Measurements from ENCODE around the gene ART5. TPM values are rescaled to one million over a fixed set of nuclear protein-coding genes. Genes with fewer than 3 reads are reported as not detected.

ART5 gene
- total and polyA plus RNA-seq, 9 of the 15 experiments (the other 6 are each of a cell fraction or from before 2014, with no cell fraction given): 0.08 to 0.59 (median 0.33) TPM

- TF ChIP-seq XRCC4 (IDR thresholded peaks at IDR 0.05; ENCODE audit: extremely low read depth, insufficient read depth, insufficient read length) (no peak), BACH1 (tag; IDR thresholded peaks at IDR 0.05) (no peak), ZBTB9 (CRISPR knock-in tag; IDR thresholded peaks at IDR 0.05) (no peak), MTA2 (IDR thresholded peaks at IDR 0.05; ENCODE audit: low read depth) (no peak), ETV6 (IDR thresholded peaks at IDR 0.05; ENCODE audit: borderline replicate concordance in 1 of 2, low read depth in 2 of 2, low read length in 1 of 2) (no peak), ETV6 (CRISPR knock-in tag; IDR thresholded peaks at IDR 0.05; ENCODE audit: borderline replicate concordance) (no peak), KLF6 (CRISPR knock-in tag; IDR thresholded peaks at IDR 0.05; ENCODE audit: borderline replicate concordance) (no peak), ZNF785 (CRISPR knock-in tag; IDR thresholded peaks at IDR 0.05) (no peak), HDAC6 (IDR thresholded peaks at IDR 0.05; ENCODE audit: low read depth, low read length) (no peak), ZBTB2 (IDR thresholded peaks at IDR 0.05) (no peak), C11orf30 (IDR thresholded peaks at IDR 0.05; ENCODE audit: low read depth) (no peak), DPF2 (IDR thresholded peaks at IDR 0.05) (no peak), ZNF124 (CRISPR knock-in tag; IDR thresholded peaks at IDR 0.05) (no peak), ZBTB40 (IDR thresholded peaks at IDR 0.05) (no peak; the same call in 1 of the 2 replicates), ZBTB40 (CRISPR knock-in tag; IDR thresholded peaks at IDR 0.05) (no peak), ZFPM2 (CRISPR knock-in tag; IDR thresholded peaks at IDR 0.05) (no peak), RCOR1 (IDR thresholded peaks at IDR 0.05; ENCODE audit: borderline replicate concordance in 1 of 2, low read depth in 2 of 2, low read length in 2 of 2) (no peak)
Measured at GRCh38 chr11:3642071-3642951, 519 bp upstream of the ART5 start (continued).
